DMS53 (cell line): Measurements from ENCODE around the gene AP1G1.
"Not testable (repeated sequence)": the region's sequence is repeated elsewhere in the genome, so short reads cannot be mapped to it uniquely, and the experiment has no call there.

Source experiments
- DNase-seq: peaks from one replicate; lab custom pipeline; 2025; lab: John Stamatoyannopoulos, UW

AP1G1 gene

GRCh38 chr16:71700831-71701230 lies 107.8 kb downstream of the AP1G1 start:
- no peak for DNase-seq

DNA sequence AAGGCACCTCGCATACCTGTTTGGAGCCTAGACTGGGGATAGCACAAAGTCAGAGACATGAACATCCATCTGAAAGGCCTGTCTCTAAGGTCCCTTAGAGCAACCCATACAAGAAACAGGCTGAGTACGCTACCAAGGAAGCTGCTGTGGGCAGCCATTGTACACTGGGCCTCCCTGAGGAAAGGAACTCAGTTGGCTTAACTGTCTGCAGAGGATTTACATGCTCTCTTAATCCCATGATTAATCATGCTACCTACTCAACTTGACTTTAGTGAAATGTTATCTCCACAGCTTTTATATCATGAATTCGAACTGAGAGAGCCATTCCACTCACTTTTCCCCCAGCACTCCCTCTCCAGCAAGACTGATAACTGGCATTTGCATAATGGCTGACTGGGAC lies 110.1 kb downstream of the AP1G1 start:
- DNase-seq, result no peak

GRCh38 chr16:71693164-71693563 lies 115.5 kb downstream of the AP1G1 start:
- no peak for DNase-seq

DNA sequence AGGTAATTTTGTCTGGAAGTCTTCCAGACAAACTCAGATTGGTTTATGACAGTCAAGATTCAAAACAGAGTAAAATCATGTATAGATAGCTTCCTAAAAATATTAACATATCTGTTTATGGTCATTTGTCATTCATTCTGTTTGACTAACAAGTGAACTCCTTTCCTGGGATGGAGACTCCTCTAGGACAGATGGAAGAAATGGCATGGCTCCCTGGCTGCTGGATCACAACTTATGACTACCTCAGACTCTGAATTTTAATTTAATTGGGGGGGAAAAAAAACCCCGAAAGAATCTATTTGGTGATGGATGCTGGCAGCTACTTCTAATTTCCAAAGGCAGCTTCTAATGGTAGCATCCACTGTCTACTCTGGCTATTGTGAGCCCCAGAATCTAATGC lies 118.7 kb downstream of the AP1G1 start:
- no peak for DNase-seq

DNA sequence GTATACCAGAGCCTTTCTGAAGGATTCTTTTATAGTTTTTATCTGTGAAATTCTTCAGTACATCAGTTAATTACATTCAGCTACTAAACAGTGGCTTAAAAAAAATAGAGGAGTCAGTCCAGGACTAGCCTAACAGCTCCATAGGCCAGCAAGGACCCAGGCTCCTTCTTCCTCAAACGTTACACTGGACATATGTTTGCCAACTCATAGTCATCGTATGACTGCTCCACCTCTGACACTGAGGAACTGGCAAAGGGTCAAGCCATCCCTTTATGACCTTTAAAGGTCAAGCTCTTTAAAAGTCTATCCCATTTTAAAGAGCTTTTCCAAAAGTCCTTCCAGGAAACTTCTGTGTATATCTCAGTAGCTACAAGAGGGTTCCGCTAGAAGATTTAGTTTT lies 120.8 kb downstream of the AP1G1 start:
- no peak for DNase-seq

GRCh38 chr16:71684280-71684679 lies 124.4 kb downstream of the AP1G1 start:
- DNase-seq, result not testable (repeated sequence)

DNA sequence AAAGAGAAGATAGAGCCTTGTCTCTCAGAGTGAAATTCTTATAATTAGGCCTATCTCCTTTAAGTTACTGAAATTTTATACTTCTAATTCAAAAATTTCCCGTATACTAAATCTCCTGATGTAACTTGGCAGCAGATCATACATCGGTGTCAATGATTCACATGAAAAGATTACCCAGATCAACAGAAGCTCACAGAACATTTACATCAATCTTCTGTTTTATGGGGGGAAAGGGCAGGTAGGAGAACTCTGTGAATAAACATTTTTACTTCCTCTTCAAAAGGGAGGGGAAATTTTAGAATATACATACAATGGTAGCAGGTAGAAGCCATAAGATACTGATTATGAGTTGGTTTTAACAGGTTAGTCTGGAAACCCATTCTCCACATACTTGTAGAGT lies 127.3 kb downstream of the AP1G1 start:
- no peak for DNase-seq
